Activated naive CD8-positive, alpha-beta T cell treated with anti-CD3 and anti-CD28 coated beads, Interleukin-2, amount 50 U/mL, for 24 hours (primary cell): ENCODE data around the gene DNAJC25.

Experiments used
- ATAC-seq: fragments of 150-1000 bp; cut with Tn5 transposase; one replicate; pipeline ENCODE4 v1.10.0; 2021
- DNase-seq: peaks from one replicate; pipeline ENCODE4 v3.0.0; 2021
- H3K27ac Mint-ChIP-seq: one replicate; pipeline ENCODE4 v1.8.0; 2021; ENCODE audit warnings: mild to moderate bottlenecking, mixed read lengths
- H3K27me3 Mint-ChIP-seq: one replicate; pipeline ENCODE4 v1.8.0; 2021; ENCODE audit warnings: mixed read lengths
- H3K36me3 Mint-ChIP-seq: one replicate; pipeline ENCODE4 v1.8.0; 2021; ENCODE audit warnings: low read depth, mixed read lengths
- H3K4me1 Mint-ChIP-seq: one replicate; pipeline ENCODE4 v1.8.0; 2021; ENCODE audit warnings: mixed read lengths
- H3K4me3 Mint-ChIP-seq: one replicate; pipeline ENCODE4 v1.8.0; 2021; ENCODE audit warnings: mild to moderate bottlenecking, moderate library complexity, mixed read lengths
- H3K9me3 Mint-ChIP-seq: one replicate; pipeline ENCODE4 v1.8.0; 2021; ENCODE audit warnings: mixed read lengths

Gene DNAJC25

GRCh38 chr9:111637421-111637950 lies 6.4 kb downstream of the DNAJC25 start:
- DNase-seq (no peak), ATAC-seq (no peak)
- H3K4me1 Mint-ChIP-seq: peaks cover 36% of the 10 kb centered on the region
- no peaks in the 10 kb centered on the region for H3K27me3 Mint-ChIP-seq
- no peak overlapping the region for H3K27ac Mint-ChIP-seq
- H3K4me3 Mint-ChIP-seq: no peak overlapping the region
- H3K36me3 Mint-ChIP-seq: peaks cover 22% of the 10 kb centered on the region
- H3K9me3 Mint-ChIP-seq: no peaks in the 10 kb centered on the region

GRCh38 chr9:111644195-111644772 lies 13.2 kb downstream of the DNAJC25 start:
- Mint-ChIP-seq H3K4me3 (no peak overlapping the region), H3K36me3 (peaks cover 46% of the 10 kb centered on the region), H3K27me3 (no peaks in the 10 kb centered on the region), H3K9me3 (no peaks in the 10 kb centered on the region), H3K27ac (no peak overlapping the region), H3K4me1 (no peaks in the 10 kb centered on the region)
- DNase-seq: no peak
- ATAC-seq: no peak

GRCh38 chr9:111645806-111646205 lies 14.7 kb downstream of the DNAJC25 start:
- ATAC-seq: no peak
- Mint-ChIP-seq H3K4me1 (no peaks in the 10 kb centered on the region), H3K27me3 (no peaks in the 10 kb centered on the region), H3K36me3 (peaks cover 59% of the 10 kb centered on the region), H3K9me3 (no peaks in the 10 kb centered on the region), H3K4me3 (no peak overlapping the region), H3K27ac (no peak overlapping the region)
- DNase-seq: no peak

- DNase-seq: no peak
- H3K27ac Mint-ChIP-seq: no peak overlapping the region
- no peaks in the 10 kb centered on the region for H3K27me3 Mint-ChIP-seq
- H3K36me3 Mint-ChIP-seq: peaks cover 61% of the 10 kb centered on the region
- H3K9me3 Mint-ChIP-seq: no peaks in the 10 kb centered on the region
- no peak overlapping the region for H3K4me3 Mint-ChIP-seq
- no peaks in the 10 kb centered on the region for H3K4me1 Mint-ChIP-seq
- ATAC-seq: no peak
Observed at GRCh38 chr9:111646417-111646816, 15.3 kb downstream of the DNAJC25 start.

- H3K4me1 Mint-ChIP-seq: no peaks in the 10 kb centered on the region
- no peak overlapping the region for H3K4me3 Mint-ChIP-seq
- no peak for ATAC-seq
- no peak for DNase-seq
- H3K27ac Mint-ChIP-seq: no peak overlapping the region
- no peaks in the 10 kb centered on the region for H3K9me3 Mint-ChIP-seq
- H3K36me3 Mint-ChIP-seq: peaks cover 57% of the 10 kb centered on the region
- H3K27me3 Mint-ChIP-seq: no peaks in the 10 kb centered on the region
Observed at GRCh38 chr9:111648066-111648465, 16.9 kb downstream of the DNAJC25 start.

- no peaks in the 10 kb centered on the region for H3K27me3 Mint-ChIP-seq
- no peak overlapping the region for H3K4me3 Mint-ChIP-seq
- no peak for ATAC-seq
- H3K4me1 Mint-ChIP-seq: no peaks in the 10 kb centered on the region
- no peak overlapping the region for H3K27ac Mint-ChIP-seq
- no peak for DNase-seq
- peaks cover 57% of the 10 kb centered on the region for H3K36me3 Mint-ChIP-seq
- no peaks in the 10 kb centered on the region for H3K9me3 Mint-ChIP-seq
Observed at GRCh38 chr9:111649016-111649415, 17.9 kb downstream of the DNAJC25 start.

GRCh38 chr9:111657051-111657450 lies 25.9 kb downstream of the DNAJC25 start:
- ATAC-seq (no peak), DNase-seq (no peak)
- no peaks in the 10 kb centered on the region for H3K27me3 Mint-ChIP-seq
- no peaks in the 10 kb centered on the region for H3K9me3 Mint-ChIP-seq
- no peak overlapping the region for H3K27ac Mint-ChIP-seq
- peaks cover 19% of the 10 kb centered on the region for H3K4me1 Mint-ChIP-seq
- H3K36me3 Mint-ChIP-seq: peaks cover 20% of the 10 kb centered on the region
- no peak overlapping the region for H3K4me3 Mint-ChIP-seq

GRCh38 chr9:111658943-111659342 lies 27.8 kb downstream of the DNAJC25 start:
- H3K27ac Mint-ChIP-seq: no peak overlapping the region
- peaks cover 34% of the 10 kb centered on the region for H3K4me1 Mint-ChIP-seq
- ATAC-seq (no peak), DNase-seq (no peak)
- no peak overlapping the region for H3K4me3 Mint-ChIP-seq
- peaks cover 18% of the 10 kb centered on the region for H3K36me3 Mint-ChIP-seq
- H3K27me3 Mint-ChIP-seq: no peaks in the 10 kb centered on the region
- no peaks in the 10 kb centered on the region for H3K9me3 Mint-ChIP-seq

GRCh38 chr9:111659691-111660090 lies 28.6 kb downstream of the DNAJC25 start:
- H3K36me3 Mint-ChIP-seq: peaks cover 15% of the 10 kb centered on the region
- DNase-seq (no peak), ATAC-seq (no peak)
- H3K4me3 Mint-ChIP-seq: no peak overlapping the region
- H3K27me3 Mint-ChIP-seq: no peaks in the 10 kb centered on the region
- no peak overlapping the region for H3K27ac Mint-ChIP-seq
- peaks cover 37% of the 10 kb centered on the region for H3K4me1 Mint-ChIP-seq
- no peaks in the 10 kb centered on the region for H3K9me3 Mint-ChIP-seq

GRCh38 chr9:111661150-111661801 lies 30.1 kb downstream of the DNAJC25 start, which contains the start of gene GNG10:
Gene GNG10, plus strand, starts transcription at chr9:111661605. Its CDS starts 30 bp downstream, at chr9:111661635.
- H3K4me3 Mint-ChIP-seq: peak within 1 kb of the TSS; percentile 96
- DNase-seq: peak; percentile 72
- peak within 1 kb of the TSS; percentile 95 for H3K27ac Mint-ChIP-seq
- peaks cover 12% of the 10 kb centered on the region for H3K36me3 Mint-ChIP-seq
- no peaks in the 10 kb centered on the region for H3K27me3 Mint-ChIP-seq
- H3K4me1 Mint-ChIP-seq: peaks cover 40% of the 10 kb centered on the region
- no peaks in the 10 kb centered on the region for H3K9me3 Mint-ChIP-seq
- peak; percentile 94 for ATAC-seq

GRCh38 chr9:111661802-111662521 lies 30.8 kb downstream of the DNAJC25 start:
- Mint-ChIP-seq H3K4me3 (peak overlapping the region; percentile 96), H3K27me3 (no peaks in the 10 kb centered on the region), H3K9me3 (no peaks in the 10 kb centered on the region), H3K27ac (peak overlapping the region; percentile 95), H3K36me3 (peaks cover 13% of the 10 kb centered on the region), H3K4me1 (peaks cover 40% of the 10 kb centered on the region)
- ATAC-seq: peak; percentile 15
- DNase-seq: peak; percentile 41

GRCh38 chr9:111662576-111663300 lies 31.6 kb downstream of the DNAJC25 start:
- H3K4me1 Mint-ChIP-seq: peaks cover 40% of the 10 kb centered on the region
- no peaks in the 10 kb centered on the region for H3K27me3 Mint-ChIP-seq
- H3K9me3 Mint-ChIP-seq: no peaks in the 10 kb centered on the region
- H3K36me3 Mint-ChIP-seq: peaks cover 15% of the 10 kb centered on the region
- peak; percentile 10 for DNase-seq
- H3K27ac Mint-ChIP-seq: peak overlapping the region; percentile 95
- peak overlapping the region; percentile 96 for H3K4me3 Mint-ChIP-seq
- ATAC-seq: peak; percentile 4

- ATAC-seq (no peak), DNase-seq (no peak)
- Mint-ChIP-seq H3K36me3 (peaks cover 18% of the 10 kb centered on the region), H3K9me3 (no peaks in the 10 kb centered on the region), H3K4me1 (peaks cover 37% of the 10 kb centered on the region), H3K27ac (peak overlapping the region; percentile 46), H3K27me3 (no peaks in the 10 kb centered on the region), H3K4me3 (peak overlapping the region; percentile 96)
Observed at GRCh38 chr9:111663301-111663823, 32.2 kb downstream of the DNAJC25 start.

- Mint-ChIP-seq H3K9me3 (no peaks in the 10 kb centered on the region), H3K4me3 (no peak overlapping the region), H3K27ac (no peak overlapping the region), H3K36me3 (peaks cover 26% of the 10 kb centered on the region), H3K27me3 (no peaks in the 10 kb centered on the region), H3K4me1 (peaks cover 11% of the 10 kb centered on the region)
- ATAC-seq (no peak), DNase-seq (no peak)
Observed at GRCh38 chr9:111668026-111668573, 37.0 kb downstream of the DNAJC25 start.
